NB4 (cell line): ENCODE data around the gene ZFP82.

Source experiments
- DNase-seq: peaks from one replicate; pipeline ENCODE4 v3.0.0; 2010; ENCODE audit warnings: low read depth
- H3K4me3 ChIP-seq: one replicate; pipeline ENCODE4 v1.5.1; 2011; ENCODE audit warnings: mild to moderate bottlenecking, low read depth, low read length, moderate library complexity
- CTCF ChIP-seq: IDR thresholded peaks from one replicate; pipeline ENCODE4 v1.5.1; 2012; ENCODE audit warnings: low read depth, low read length
- MAX ChIP-seq: IDR thresholded peaks from 2 replicates; pipeline ENCODE4 v1.6.1; 2011; ENCODE audit warnings: low read depth, low read length
- MYC ChIP-seq: IDR thresholded peaks from 2 replicates; pipeline ENCODE4 v1.6.1; 2011; ENCODE audit warnings: low read depth, low read length
- POLR2A ChIP-seq: IDR thresholded peaks from 2 replicates; pipeline ENCODE4 v1.6.1; 2011; ENCODE audit warnings: mild to moderate bottlenecking; ENCODE audit not compliant: insufficient read length; ENCODE audit errors: extremely low read depth

ZFP82 gene

GRCh38 chr19:36378625-36379509 lies 39.6 kb downstream of the ZFP82 start, which contains the start of gene ZFP14:
Gene ZFP14 (minus strand): TSS chr19:36379201. CDS start chr19:36367892, 11,309 bp downstream.
- TF ChIP-seq CTCF (no peak), POLR2A (peak; percentile 40)
- H3K4me3 ChIP-seq = peak within 1 kb of the TSS; percentile 85
- peak; percentile 88 for DNase-seq

GRCh38 chr19:36377541-36378178 lies 40.8 kb downstream of the ZFP82 start:
- H3K4me3 ChIP-seq = no peak overlapping the region
- TF ChIP-seq MYC (no peak), POLR2A (no peak), MAX (no peak), CTCF (no peak)
- DNase-seq = no peak

- no peak for TF ChIP-seq MAX
- TF ChIP-seq POLR2A = no peak
- TF ChIP-seq CTCF = no peak
- TF ChIP-seq MYC = no peak
- DNase-seq = no peak
- H3K4me3 ChIP-seq = no peak overlapping the region
These were observed 44.7 kb downstream of the ZFP82 start for GRCh38 chr19:36373638-36374156.

GRCh38 chr19:36371886-36372285 lies 46.6 kb downstream of the ZFP82 start:
- no peak for DNase-seq
- no peak overlapping the region for H3K4me3 ChIP-seq
- no peak for TF ChIP-seq MAX
- TF ChIP-seq POLR2A = no peak
- TF ChIP-seq MYC = no peak
- no peak for TF ChIP-seq CTCF

- no peak overlapping the region for H3K4me3 ChIP-seq
- DNase-seq = no peak
- no peak for TF ChIP-seq POLR2A
- TF ChIP-seq CTCF = no peak
- TF ChIP-seq MYC = no peak
- no peak for TF ChIP-seq MAX
These were observed 54.6 kb downstream of the ZFP82 start for GRCh38 chr19:36363845-36364244.
